HEK293 (cell line): ENCODE data around the gene ZNF423.

Source experiments
- CTCF ChIA-PET: fragments of 350-600 bp; formaldehyde crosslinking; extraction: SDS; loops from one replicate; lab custom pipeline; 2021; ENCODE audit warnings: antibody characterized with exemption; lab: Yijun Ruan, JAX
- POLR2A ChIA-PET: fragments of 300-600 bp; formaldehyde crosslinking; extraction: SDS; loops from one replicate; lab custom pipeline; 2020; ENCODE audit warnings: antibody characterized with exemption, inconsistent platforms; lab: Yijun Ruan, JAX
- H3K27ac ChIP-seq: fragments of 200-500 bp; sonication (Bioruptor generic); 2 replicates; pipeline ENCODE4 v1.5.1; 2014; ENCODE audit warnings: low read depth, low read length, control low read depth, inconsistent platforms; ENCODE audit errors: extremely low read depth
- H3K36me3 ChIP-seq, 2 experiments: fragments of 200-500 bp in 1 of 2; sonication (Bioruptor generic) in 1 of 2; 1 replicate in 1 of 2; 2 replicates in 1 of 2; pipeline ENCODE4 v1.5.1; 2014 to 2017; ENCODE audit warnings: inconsistent platforms in 2 of 2, low read length in 2 of 2; ENCODE audit not compliant: control insufficient read depth in 2 of 2, insufficient read depth in 1 of 2
- H3K4me1 ChIP-seq: fragments of 200-500 bp; sonication (Bioruptor generic); 2 replicates; pipeline ENCODE4 v1.5.1; 2014; ENCODE audit warnings: mild to moderate bottlenecking, low read length, inconsistent platforms; ENCODE audit not compliant: control insufficient read depth, insufficient read depth
- H3K4me3 ChIP-seq: 2 replicates; pipeline ENCODE4 v1.5.1; 2011; ENCODE audit warnings: low read depth, mild to moderate bottlenecking, control low read depth, low read length, moderate library complexity
- H3K9me3 ChIP-seq: fragments of 200-500 bp; sonication (Bioruptor generic); 2 replicates; pipeline ENCODE4 v1.5.1; 2014; ENCODE audit warnings: low read depth, low read length, inconsistent platforms; ENCODE audit not compliant: control insufficient read depth, insufficient read depth
- GLIS1 ChIP-seq: fragments of 450-650 bp; formaldehyde crosslinking; IDR thresholded peaks from 2 replicates; pipeline ENCODE4 v1.5.1; 2016; ENCODE audit warnings: missing biosample characterization, missing genetic modification characterization
- HOXD13 ChIP-seq: sonication (generic); formaldehyde crosslinking; IDR thresholded peaks from 2 replicates; pipeline ENCODE4 v1.8.0; 2022; ENCODE audit warnings: missing genetic modification reagents, borderline replicate concordance
- MZF1 ChIP-seq: fragments of 450-650 bp; formaldehyde crosslinking; IDR thresholded peaks from 2 replicates; pipeline ENCODE4 v1.5.1; 2017; ENCODE audit warnings: missing biosample characterization, missing genetic modification characterization, borderline replicate concordance
- PRDM1 ChIP-seq: fragments of 450-650 bp; formaldehyde crosslinking; IDR thresholded peaks from 2 replicates; pipeline ENCODE4; 2016; ENCODE audit warnings: missing biosample characterization, missing genetic modification characterization
- TRIM28 ChIP-seq: IDR thresholded peaks from 2 replicates; pipeline ENCODE4 v1.6.1; 2011; ENCODE audit warnings: low read length, control low read depth, borderline replicate concordance
- YY1 ChIP-seq: fragments of 450-650 bp; formaldehyde crosslinking; IDR thresholded peaks from 2 replicates; pipeline ENCODE4 v1.5.1; 2018; ENCODE audit warnings: missing biosample characterization, missing genetic modification characterization
- YY2 ChIP-seq: fragments of 450-650 bp; formaldehyde crosslinking; IDR thresholded peaks from 2 replicates; pipeline ENCODE4 v1.5.1; 2016; ENCODE audit warnings: missing biosample characterization, missing genetic modification characterization
- ZBTB17 ChIP-seq: fragments of 450-650 bp; formaldehyde crosslinking; IDR thresholded peaks from 2 replicates; pipeline ENCODE4 v1.5.1; 2016; ENCODE audit warnings: missing biosample characterization, missing genetic modification characterization
- ZNF140 ChIP-seq: fragments of 450-650 bp; formaldehyde crosslinking; IDR thresholded peaks from 2 replicates; pipeline ENCODE4 v1.5.1; 2016; ENCODE audit warnings: missing biosample characterization, missing genetic modification characterization
- ZNF174 ChIP-seq: fragments of 450-650 bp; formaldehyde crosslinking; IDR thresholded peaks from 2 replicates; pipeline ENCODE4 v1.5.0; 2017; ENCODE audit warnings: missing biosample characterization, mild to moderate bottlenecking, missing genetic modification characterization
- ZNF184 ChIP-seq: fragments of 450-650 bp; IDR thresholded peaks from 2 replicates; pipeline ENCODE4 v1.5.1; 2018; ENCODE audit warnings: missing biosample characterization, mild to moderate bottlenecking, missing genetic modification characterization
- ZNF335 ChIP-seq: fragments of 450-650 bp; formaldehyde crosslinking; conservative IDR thresholded peaks from 2 replicates; pipeline ENCODE4 v1.5.1; 2016; ENCODE audit warnings: missing biosample characterization, missing genetic modification characterization
- ZNF48 ChIP-seq: fragments of 450-650 bp; formaldehyde crosslinking; IDR thresholded peaks from 2 replicates; pipeline ENCODE4 v1.5.1; 2016; ENCODE audit warnings: missing biosample characterization, missing genetic modification characterization
- ZNF548 ChIP-seq: fragments of 450-650 bp; formaldehyde crosslinking; IDR thresholded peaks from 2 replicates; pipeline ENCODE4 v1.5.1; 2016; ENCODE audit warnings: missing biosample characterization, missing genetic modification characterization
- ZNF561 ChIP-seq: fragments of 450-650 bp; IDR thresholded peaks from 2 replicates; pipeline ENCODE4 v1.5.1; 2018; ENCODE audit warnings: missing biosample characterization, missing genetic modification characterization, borderline replicate concordance
- ZNF701 ChIP-seq: fragments of 450-650 bp; formaldehyde crosslinking; IDR thresholded peaks from 2 replicates; pipeline ENCODE4 v1.5.1; 2016; ENCODE audit warnings: missing biosample characterization, missing genetic modification characterization
- ZNF747 ChIP-seq: fragments of 450-650 bp; formaldehyde crosslinking; IDR thresholded peaks from 2 replicates; pipeline ENCODE4 v1.5.1; 2016; ENCODE audit warnings: missing biosample characterization, missing genetic modification characterization
- ZNF776 ChIP-seq: fragments of 450-650 bp; formaldehyde crosslinking; IDR thresholded peaks from 2 replicates; pipeline ENCODE4 v1.5.0; 2017; ENCODE audit warnings: missing biosample characterization, missing genetic modification characterization, borderline replicate concordance
- ZNF785 ChIP-seq: fragments of 450-650 bp; formaldehyde crosslinking; IDR thresholded peaks from 2 replicates; pipeline ENCODE4 v1.5.1; 2016; ENCODE audit warnings: missing biosample characterization, missing genetic modification characterization
- ZNF791 ChIP-seq: fragments of 450-650 bp; formaldehyde crosslinking; IDR thresholded peaks from 2 replicates; pipeline ENCODE4 v1.5.1; 2016; ENCODE audit warnings: missing biosample characterization, missing genetic modification characterization
- ZNF830 ChIP-seq: fragments of 450-650 bp; IDR thresholded peaks from 2 replicates; pipeline ENCODE4 v1.5.0; 2018; ENCODE audit warnings: missing biosample characterization, missing genetic modification characterization, low read depth, mild to moderate bottlenecking, moderate library complexity
- TF ChIP-seq, protein P1 (sequence below): fragments of 450-650 bp; formaldehyde crosslinking; IDR thresholded peaks from 2 replicates; pipeline ENCODE4 v1.5.1; 2017; ENCODE audit warnings: missing biosample characterization, missing genetic modification characterization

Gene ZNF423

DNA sequence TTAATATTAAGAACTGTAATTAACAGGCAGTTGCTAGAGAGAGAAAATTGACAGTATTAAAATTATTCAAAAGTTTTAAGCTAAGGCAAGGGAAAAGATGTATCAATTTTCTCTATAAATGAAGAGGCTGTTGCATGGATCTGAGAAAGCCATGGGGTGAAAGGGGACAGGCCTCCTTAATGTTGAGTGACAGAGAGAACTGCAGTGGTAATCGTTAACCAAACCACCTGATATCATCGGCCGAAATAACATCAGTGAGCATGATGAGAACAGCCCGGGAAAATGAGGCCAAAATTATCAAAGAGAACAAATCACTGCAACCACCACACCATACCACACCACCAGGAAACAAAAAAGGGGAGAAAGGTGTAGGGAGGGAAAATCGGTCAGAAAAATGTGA is 3.6 kb downstream of the ZNF423 start:
- TF ChIP-seq ZNF174 (tag by site-specific recombination) (no peak), PRDM1 (peak; percentile 54)
- TF ChIP-seq, all 188 proteins: peak for 1
- CTCF ChIA-PET = interaction anchor here (0.7 kb wide), 1 partner anchor 156 kb away, joined by 3 read pairs; no protein-coding TSS in a partner anchor
- no peak overlapping the region for H3K27ac ChIP-seq
- no peaks in the 10 kb centered on the region for H3K36me3 ChIP-seq
- no peak overlapping the region for H3K4me3 ChIP-seq
- POLR2A ChIA-PET = no interaction called here
- H3K9me3 ChIP-seq = no peaks in the 10 kb centered on the region
- peaks cover 9% of the 10 kb centered on the region for H3K4me1 ChIP-seq

DNA sequence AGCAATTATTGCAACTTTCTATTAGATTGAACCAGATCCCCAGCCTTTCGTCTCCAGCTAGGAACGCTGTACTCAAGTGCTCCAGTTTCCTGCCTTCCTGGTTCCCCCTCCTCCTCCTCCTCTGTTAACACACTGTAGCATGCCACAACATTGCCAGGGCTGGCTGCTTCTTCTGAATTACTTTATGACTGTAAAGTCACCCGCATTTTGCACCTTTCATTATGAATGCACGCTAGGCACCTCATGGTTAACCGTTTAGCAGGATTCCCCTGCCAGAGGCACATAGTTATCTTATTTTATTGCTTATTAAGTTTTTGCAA is 4.5 kb downstream of the ZNF423 start:
- CTCF ChIA-PET = interaction anchor here (0.8 kb wide), 1 partner anchor 25 kb away, joined by 3 read pairs; no protein-coding TSS in a partner anchor
- H3K36me3 ChIP-seq = no peaks in the 10 kb centered on the region
- H3K9me3 ChIP-seq = no peaks in the 10 kb centered on the region
- no peak overlapping the region for H3K27ac ChIP-seq
- H3K4me1 ChIP-seq = peaks cover 9% of the 10 kb centered on the region
- no peak overlapping the region for H3K4me3 ChIP-seq
- TF ChIP-seq ZNF747 (tag by site-specific recombination) = no peak
- 0 out of 2 replicates have a peak, but pooled peaks have one; percentile 20 for TF ChIP-seq TRIM28
- TF ChIP-seq ZNF776 (tag by site-specific recombination) = no peak
- no peak for TF ChIP-seq ZNF335 (tag by site-specific recombination)
- TF ChIP-seq, all 188 proteins: peak for 1
- POLR2A ChIA-PET = no interaction called here

DNA sequence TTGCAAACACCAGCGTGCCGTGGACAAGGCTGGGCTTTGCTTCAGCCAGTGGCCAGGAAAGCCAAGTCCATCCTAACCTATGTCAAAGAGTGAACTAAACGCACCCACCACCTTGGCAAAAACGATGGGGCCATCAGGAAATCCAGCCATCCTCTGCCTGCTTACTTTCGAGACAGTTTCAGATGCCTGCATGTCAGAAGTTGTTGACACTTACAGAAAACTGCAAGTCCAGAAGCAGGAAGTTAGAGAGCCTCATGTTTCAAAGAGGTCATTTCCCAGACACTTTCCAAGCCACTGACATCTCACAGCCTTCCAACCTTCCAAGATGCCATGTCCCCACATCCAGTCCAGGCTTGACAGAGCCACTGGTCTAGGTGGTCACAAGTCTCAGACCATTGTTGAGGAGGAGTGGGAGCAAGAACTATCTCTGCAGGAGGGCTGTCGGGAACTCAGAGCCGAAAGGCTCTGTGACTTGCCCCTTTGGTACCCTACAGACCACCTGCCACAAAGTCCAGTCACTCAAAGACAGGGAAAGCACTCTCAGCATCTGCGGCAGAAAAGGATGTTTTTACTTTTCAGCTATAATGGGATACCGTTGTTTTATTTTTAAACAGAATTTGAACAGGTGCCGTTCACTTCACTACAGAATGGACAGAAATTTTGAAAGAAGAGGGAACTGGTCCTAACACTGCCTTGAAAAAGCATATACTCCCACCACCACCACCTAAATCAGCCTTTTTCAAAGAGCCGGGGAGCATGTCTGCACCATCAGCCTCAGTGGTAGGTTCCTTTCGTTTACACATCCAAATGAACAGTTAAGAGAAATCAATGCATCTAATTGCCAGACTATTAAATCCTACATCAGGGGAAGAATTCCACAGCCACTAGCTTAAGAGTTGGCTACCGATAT is 5.1 kb downstream of the ZNF423 start:
- POLR2A ChIA-PET = no interaction called here
- H3K4me1 ChIP-seq = peaks cover 9% of the 10 kb centered on the region
- no peak overlapping the region for H3K4me3 ChIP-seq
- no peak for TF ChIP-seq YY1
- TF ChIP-seq, all 188 proteins: peak for 0
- H3K27ac ChIP-seq = no peak overlapping the region
- CTCF ChIA-PET = interaction anchor here (0.8 kb wide), 1 partner anchor 26 kb away, joined by 3 read pairs; no protein-coding TSS in a partner anchor
- no peaks in the 10 kb centered on the region for H3K9me3 ChIP-seq
- H3K36me3 ChIP-seq = no peaks in the 10 kb centered on the region

DNA sequence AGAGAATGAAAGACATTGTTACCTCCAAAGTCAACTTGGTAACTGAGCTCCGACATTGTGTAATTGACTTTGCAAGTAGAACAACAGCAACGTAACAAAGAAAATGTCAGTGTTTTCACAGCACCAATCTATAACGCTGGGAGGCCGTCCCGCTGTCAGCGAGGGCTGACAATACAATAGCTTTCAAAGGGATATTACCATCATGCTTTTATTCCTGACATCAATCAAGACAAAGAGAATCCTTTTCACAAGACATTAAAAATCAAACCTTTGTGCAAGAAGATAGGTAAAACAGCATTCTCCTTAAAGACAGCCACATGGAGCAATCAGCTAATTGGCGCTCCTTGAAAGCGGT is 6.2 kb downstream of the ZNF423 start:
- no peaks in the 10 kb centered on the region for H3K9me3 ChIP-seq
- H3K4me3 ChIP-seq = no peak overlapping the region
- H3K4me1 ChIP-seq = peaks cover 9% of the 10 kb centered on the region
- H3K36me3 ChIP-seq = no peaks in the 10 kb centered on the region
- ChIA-PET POLR2A (no interaction called here), CTCF (no interaction called here)
- TF ChIP-seq GLIS1 (tag by site-specific recombination) (no peak), ZNF48 (no peak), ZNF701 (tag by site-specific recombination) (no peak), ZBTB17 (tag by site-specific recombination) (0 out of 2 replicates have a peak, but pooled peaks have one; percentile 44), HOXD13 (CRISPR knock-in tag) (no peak)
- H3K27ac ChIP-seq = no peak overlapping the region

DNA sequence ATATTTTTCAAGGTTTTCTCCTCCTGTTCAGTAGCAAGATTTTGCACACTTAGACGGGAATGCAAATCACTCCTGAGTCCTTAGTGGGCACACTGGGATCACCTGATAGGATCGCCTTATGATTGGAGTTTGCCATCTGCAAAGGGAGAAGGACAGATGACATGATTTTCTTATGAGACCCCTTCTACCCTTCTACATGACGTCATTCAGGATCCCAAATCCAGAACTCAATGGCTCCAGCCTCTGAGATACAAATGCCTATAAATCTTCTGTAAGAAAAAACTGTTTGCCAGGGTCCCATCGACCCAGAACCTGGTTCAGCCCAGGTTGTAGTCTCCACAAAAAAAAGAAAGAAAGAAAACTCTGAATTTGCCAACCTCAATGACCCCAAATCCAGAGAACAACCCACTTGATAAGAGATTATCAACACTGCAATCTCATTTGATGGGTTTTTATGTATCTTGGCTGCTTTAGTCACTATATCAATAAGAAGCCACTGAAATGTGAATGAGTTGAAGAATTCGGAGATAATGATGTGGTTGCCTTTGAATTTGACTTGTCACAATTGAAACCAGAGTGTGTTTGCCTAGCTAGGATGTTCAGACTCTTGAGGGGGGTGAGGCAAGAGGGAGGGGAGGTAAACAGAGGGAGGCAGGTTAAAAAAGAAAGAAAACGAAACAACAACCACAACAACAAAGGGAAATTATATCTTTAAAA is 6.7 kb downstream of the ZNF423 start:
- Histone ChIP-seq H3K27ac (no peak overlapping the region), H3K4me1 (peaks cover 9% of the 10 kb centered on the region), H3K36me3 (no peaks in the 10 kb centered on the region), H3K9me3 (no peaks in the 10 kb centered on the region), H3K4me3 (no peak overlapping the region)
- POLR2A ChIA-PET = no interaction called here
- CTCF ChIA-PET = interaction anchor here (1.1 to 1.3 kb wide), 2 partner anchors 72 to 74 kb away, joined by 3 read pairs; no protein-coding TSS in a partner anchor
- TF ChIP-seq ZNF791 (tag by site-specific recombination) (no peak), ZNF140 (tag by site-specific recombination) (no peak), ZNF561 (tag by site-specific recombination) (no peak), ZNF830 (no peak), ZNF548 (tag by site-specific recombination) (no peak), YY2 (tag by site-specific recombination) (no peak), MZF1 (tag by site-specific recombination) (no peak), ZNF184 (tag by site-specific recombination) (no peak), ZNF785 (no peak)
- TF ChIP-seq, protein P1, sequence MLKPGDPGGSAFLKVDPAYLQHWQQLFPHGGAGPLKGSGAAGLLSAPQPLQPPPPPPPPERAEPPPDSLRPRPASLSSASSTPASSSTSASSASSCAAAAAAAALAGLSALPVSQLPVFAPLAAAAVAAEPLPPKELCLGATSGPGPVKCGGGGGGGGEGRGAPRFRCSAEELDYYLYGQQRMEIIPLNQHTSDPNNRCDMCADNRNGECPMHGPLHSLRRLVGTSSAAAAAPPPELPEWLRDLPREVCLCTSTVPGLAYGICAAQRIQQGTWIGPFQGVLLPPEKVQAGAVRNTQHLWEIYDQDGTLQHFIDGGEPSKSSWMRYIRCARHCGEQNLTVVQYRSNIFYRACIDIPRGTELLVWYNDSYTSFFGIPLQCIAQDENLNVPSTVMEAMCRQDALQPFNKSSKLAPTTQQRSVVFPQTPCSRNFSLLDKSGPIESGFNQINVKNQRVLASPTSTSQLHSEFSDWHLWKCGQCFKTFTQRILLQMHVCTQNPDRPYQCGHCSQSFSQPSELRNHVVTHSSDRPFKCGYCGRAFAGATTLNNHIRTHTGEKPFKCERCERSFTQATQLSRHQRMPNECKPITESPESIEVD = no peak
